Measurements from ENCODE around the gene BEND7.
"Not testable (repeated sequence)": the region's sequence is repeated elsewhere in the genome, so short reads cannot be mapped to it uniquely, and the experiment has no call there.

BEND7 gene

DNA sequence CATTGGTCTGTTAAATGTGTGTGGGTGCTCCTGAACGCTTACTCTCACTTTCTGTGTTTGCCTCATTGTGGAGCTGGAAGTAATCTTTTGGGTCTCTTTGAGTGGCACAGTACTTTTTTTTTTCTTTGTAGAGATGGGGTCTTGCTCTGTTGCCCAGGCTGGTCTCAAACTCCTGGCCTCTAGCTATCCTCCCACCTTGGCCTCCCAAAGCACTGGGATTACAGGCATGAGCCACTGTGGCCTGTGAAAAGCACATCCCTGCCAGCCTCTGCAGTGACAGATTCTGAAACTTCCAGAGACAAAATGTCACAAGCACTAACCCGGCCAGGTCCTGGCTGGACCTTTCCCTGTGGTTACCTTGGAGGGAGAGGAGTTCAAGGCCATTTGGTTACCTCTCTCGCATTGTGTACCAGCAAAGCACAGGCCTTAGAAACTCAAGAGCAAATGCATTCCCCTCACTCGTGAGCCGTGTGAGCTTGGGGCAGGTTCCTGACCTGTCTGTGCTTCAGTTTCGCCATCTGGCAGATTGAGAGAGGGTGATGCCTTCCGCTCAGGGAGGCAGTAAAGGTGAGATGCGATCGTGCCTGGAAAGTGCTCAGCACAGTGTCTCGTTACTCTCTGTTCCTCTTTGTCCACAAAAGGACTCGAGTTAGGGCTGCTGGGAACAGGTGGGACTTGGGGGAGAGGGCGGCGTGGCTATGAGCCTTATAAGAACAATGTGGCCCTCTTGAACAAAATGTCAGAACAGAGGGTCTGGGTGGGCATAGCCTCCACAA, 108.1 kb downstream of the BEND7 start:
- no peak for DNase-seq (ENCODE audit: low read depth)

DNA sequence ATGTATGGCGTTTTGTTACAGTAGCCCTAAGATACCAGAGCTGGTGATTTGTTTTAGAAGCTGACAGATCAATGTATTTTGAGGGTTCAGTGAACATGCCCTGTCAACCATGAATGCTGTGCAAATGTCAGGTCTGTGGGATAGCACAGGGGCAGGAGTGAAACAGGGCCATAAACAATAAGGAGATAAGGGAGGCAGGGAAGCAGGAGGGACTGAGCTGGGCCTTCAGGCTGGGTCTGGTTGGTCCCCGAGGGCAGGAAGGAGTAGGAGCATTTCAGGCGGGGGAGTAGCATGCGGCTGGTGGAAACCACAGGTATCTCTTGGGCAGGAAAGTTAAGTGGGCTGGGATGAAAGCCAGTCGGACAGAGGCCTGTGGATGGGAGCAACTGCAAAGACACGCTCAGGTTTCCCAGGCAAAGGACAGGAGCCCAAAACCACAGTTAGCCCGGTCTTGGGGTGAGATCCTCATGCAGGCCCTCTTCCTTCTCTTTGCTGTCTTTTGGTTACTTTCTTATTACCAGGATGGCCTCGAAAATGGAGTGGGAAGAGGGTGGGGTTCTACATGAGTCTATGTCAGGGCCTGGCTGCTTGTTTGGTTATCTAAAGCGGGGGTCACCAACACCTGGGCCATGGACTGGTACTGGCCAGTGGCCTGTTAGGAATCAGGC, 111.2 kb downstream of the BEND7 start:
- DNase-seq (ENCODE audit: low read depth): no peak

DNA sequence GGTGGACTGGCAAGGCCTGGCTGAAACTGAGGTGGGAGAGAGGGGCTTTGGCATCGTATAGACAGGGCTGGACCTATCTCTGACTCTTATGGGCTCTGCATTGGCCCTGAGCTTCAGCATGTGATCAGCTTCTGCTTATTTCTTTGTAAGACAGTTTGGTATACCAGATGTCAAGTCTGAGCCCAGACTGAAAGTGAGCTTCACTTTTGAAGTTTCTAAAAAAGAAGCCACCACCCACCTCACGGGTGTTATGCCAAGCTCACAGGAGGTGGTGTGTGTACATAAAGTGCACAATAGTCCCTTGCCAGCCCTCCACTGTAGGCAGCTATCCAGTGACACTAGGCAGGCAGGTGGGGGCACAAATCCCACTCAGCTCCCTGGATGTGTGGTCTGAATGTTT, 112.1 kb downstream of the BEND7 start:
- DNase-seq (ENCODE audit: low read depth): no peak

DNA sequence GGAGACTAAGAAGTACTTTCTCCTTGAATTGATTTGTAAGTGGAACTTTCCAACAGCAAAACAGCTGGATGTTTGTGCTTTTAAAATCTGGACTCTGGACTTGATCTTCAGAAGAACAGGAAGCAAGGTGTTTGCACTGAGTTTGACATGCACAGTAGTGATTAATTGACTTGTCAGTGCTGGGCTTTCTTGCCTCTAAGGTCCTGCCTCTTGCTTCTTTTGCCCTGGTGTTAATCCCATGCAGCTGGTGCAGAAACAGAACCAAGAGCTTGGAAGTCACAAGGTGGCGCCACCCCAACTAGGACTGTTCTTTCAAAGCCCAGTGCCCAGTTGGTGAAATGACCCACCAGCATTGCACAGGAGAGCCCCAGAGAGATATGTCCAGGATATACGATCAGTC, 114.0 kb downstream of the BEND7 start:
- DNase-seq (ENCODE audit: low read depth): no peak

DNA sequence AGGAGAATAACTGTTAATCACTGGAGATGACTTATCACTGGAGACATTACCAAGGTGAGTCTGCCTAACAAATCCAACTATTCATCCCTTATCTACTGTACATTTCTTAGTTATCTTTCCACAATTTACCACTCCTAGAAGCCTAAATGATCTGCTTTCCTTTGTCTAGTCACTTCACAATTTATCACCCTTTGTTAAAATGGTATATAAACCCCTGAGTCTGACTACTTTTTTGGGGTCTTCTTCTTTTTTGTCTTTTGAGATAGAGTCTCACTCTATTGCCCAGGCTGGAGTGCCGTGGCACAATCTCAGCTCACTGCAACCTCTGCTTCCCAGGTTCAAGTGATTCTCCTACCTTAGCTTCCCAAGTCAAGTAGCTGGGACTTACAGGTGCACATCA, 114.7 kb downstream of the BEND7 start:
- DNase-seq (ENCODE audit: low read depth): no peak

DNA sequence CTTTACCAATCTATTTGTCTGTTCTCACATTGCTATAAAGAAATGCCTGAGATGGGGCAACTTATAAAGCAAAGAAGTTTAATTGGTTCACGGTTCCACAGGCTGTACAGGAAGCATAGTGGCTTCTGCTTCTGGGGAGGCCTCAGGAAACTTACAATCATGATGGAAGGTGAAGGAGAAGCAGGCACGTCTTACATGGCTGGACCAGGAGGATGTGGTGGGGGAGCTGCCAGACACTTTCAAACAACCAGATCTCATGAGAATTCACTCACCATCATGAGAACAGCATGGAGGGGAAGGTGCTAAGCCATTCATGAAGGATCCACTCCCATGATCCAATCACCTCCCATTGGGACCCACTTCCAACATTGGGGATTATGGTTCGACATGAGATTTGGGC, 115.9 kb downstream of the BEND7 start:
- DNase-seq (ENCODE audit: low read depth): no peak

DNA sequence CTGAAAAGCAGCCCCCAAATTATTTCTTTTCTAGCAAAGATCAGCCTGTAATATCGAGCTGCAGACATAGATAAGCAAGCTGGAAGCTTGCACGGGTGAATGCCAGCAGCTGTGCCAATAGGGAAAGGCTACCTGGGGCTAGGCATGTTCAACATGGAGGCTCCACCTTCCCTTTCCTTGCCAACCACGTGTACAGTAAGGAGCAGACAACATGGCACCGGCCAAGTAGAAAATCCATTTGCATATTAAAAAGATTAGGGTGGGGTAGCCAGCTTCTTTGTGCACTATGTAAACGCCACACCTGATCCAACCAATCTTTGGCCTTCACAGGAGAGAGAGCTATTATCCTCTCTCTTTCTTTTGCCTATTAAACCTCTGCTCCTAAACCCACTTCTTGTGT, 124.0 kb downstream of the BEND7 start:
- no peak for DNase-seq (ENCODE audit: low read depth)

DNA sequence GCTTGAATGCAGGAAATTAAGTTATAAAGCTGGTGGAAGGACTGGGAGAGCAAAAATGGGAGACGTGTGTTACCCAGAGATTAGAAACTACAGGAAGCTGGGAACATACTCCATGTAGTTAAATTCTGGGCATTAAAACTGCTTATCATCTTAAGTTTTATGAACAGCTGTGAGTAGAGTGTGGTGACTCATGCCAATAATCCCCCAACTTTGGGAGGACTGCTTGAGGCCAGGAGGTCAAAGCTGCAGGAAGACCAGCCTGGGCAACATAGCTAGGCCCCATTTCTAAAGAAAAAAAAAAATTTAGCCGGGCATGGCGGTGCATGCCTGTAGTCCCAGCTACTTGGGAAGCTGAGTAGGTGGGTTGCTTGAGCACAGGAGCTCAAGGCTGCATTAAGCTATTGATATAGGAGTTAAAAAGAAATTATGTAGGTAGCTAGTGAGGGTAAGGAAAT, 124.5 kb downstream of the BEND7 start:
- DNase-seq (ENCODE audit: low read depth): no peak

DNA sequence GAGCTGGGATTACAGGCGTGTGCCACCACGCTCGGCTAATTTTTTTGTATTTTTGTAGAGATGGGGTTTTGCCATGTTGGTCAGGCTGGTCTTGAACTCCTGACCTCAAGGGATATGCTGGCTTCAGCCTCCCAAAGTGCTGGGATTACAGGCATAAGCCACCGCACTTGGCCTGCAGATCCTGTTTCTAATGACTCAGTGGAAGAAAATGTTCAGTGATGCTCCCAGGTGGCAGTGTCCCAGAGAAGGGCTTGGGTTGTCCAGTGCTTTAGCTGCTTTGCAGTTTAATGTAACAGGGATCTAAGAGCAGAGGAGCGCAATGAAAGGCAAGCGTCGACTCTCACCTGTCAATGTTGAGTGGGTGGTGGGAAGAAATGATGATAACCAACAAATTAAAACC, 125.4 kb downstream of the BEND7 start:
- DNase-seq (ENCODE audit: low read depth): not testable (repeated sequence)

DNA sequence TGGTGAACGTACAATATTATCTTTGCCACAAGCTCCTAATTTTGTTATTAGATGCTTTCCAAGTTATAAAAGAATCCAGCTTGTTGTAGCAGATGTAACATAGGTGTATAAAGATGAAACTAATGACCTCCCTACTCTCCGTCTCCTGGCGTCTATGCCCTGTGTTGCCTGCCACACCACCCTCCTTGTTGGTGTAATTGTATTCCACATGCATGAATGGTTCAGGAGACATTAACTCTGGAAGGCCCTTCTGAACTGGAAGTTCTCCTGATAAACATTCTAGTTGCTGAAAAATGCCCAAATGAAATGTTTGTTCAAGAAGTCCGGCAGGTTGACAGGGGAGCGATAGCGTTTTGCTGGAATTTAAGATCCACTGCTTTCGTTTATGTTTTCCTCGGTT, 126.8 kb downstream of the BEND7 start:
- no peak for DNase-seq (ENCODE audit: low read depth)

DNA sequence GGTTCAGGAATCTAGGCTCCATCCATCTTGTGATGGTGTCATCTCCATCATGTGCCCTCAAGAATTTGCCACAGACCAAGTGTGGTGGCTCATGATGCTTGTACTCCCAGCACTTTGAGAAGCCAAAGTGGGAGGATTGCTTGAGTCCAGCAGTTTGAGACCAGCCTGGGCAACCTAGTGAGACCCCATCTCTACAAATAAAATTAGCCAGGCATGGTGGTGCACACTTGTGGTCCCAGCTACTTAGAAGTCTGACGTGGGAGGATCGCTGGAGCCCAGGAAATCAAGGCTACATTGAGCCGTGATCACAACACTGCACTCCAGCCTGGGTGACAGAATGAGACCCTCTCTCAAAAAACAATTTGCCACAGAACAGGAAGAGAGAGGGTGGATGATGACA, 127.7 kb downstream of the BEND7 start:
- no peak for DNase-seq (ENCODE audit: low read depth)

DNA sequence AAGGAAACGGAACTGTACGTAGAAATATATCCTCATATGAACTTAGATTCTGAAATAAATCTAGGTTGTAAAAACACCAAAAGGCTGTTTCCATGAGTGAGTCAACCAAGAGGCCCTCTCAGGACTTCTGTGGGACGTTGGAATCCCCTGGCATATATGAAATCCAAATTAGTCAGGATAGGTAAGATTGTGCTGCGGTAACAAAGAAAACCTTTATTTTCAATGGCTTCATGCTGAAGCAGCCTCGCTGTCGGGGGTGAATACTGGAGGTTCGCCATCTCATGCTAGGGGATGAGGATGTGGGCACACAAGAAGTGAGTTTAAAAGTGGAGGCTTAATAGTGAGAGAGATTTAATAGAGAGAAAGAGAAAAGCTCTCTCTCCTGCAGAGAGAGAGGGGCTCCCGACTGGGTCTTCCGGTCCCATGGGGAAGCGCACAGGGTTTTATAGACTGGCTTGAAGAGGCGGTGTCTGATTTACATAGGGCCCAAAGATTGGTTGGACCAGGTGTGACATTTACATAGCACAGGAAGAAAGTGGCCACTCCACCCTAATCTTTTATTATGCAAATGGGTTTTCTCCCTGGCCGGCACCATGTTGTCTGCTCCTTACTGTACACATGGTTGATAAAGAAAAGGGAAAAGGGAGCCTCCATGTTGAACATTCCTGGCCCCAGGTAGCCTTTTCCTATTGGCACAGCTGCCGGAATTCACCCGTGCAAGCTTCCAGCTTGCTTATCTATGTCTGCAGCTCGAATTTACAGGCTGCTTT, 128.4 kb downstream of the BEND7 start:
- DNase-seq (ENCODE audit: low read depth): no peak

DNA sequence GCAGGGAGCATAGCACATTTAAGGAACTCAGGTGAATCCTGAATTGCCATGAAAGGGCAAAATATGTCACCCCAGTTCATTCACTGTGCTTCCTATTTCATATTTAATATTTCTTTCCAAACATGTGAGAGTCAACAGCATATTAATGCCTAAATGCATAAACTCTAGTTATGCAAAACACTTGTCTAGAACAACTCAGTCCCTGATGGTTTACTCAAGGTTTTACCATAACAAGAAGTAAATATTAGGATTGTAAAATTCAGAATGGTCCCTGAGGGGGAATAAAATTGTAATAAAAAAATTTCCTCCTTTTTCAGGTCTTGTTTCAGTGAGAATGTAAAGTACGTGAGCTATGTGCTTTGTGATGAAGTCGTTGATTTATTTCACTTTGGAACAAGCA, 129.1 kb downstream of the BEND7 start:
- no peak for DNase-seq (ENCODE audit: low read depth)

DNA sequence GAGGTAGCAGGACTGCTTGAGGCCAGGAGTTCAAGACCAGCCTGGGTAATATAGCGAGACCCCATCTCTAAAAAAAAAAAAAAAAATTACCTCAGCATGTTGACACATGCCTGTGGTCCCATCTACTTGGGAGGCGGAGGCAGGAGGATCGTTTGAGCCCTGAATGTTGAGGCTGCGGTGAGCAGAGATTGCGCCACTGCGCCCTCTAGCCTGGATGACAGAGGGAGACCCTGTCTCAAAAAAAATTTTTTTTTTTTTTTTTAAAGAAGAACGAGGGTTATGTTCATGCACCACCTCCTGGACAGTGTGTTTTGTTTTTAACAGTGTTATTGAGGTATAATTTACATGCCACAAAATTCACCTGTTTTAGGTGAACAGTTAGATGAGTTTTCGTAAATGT, 129.6 kb downstream of the BEND7 start:
- DNase-seq (ENCODE audit: low read depth): no peak

DNA sequence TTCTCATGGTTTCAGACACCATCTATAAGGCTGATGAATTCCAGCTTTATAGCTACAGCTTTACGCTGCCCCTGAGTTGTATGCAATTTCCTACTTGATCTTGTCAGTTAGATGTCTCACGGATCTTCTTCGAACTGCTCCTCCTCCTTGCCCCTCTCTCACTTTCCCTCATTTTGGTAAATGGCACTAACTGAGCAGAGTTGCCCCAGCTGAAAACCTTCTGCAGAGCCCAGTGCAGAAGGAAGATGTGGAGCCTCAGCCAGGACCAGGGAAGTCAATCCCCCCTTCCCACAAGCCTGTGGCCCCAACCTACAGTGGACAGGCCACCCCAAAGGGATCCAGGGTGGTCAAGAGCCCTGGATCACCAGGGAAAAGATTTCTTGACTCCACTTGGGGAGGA, 131.8 kb downstream of the BEND7 start:
- no peak for DNase-seq (ENCODE audit: low read depth)

DNA sequence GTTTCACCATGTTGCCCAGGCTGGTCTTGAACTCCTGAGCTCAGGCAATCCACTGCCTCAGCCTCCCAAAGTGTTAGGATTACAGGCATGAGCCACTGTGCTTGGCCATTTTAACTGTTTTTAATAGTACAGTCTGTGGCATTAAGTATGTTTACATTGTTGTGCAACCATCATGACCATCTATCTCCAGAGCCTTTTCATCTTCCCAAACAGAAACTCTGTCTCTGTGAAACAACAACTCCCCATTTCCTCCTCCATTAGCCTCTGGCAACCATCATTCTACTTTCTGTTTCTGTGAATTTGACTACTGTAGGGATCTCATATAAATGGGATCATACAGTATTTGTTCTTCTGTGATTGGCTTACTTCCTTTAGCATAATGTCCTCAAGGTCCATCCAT, 132.4 kb downstream of the BEND7 start:
- no peak for DNase-seq (ENCODE audit: low read depth)

DNA sequence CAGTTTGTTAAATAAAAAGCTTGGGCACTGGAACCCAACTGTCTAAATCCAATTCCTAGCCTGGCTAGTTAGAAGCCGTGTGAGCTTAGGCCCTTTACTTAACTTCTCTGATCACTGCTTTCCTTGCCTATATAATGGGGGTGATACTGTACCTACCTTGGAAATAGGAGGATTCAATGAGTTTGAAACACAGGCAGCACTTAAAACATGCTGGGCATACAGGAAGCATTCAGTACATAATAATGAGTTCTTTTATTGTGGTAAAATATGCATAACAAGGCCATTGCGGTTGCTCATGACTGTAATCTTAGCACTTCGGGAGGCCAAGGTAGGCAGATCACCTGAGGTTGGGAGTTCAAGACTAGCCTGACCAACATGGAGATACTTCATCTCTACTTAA, 133.3 kb downstream of the BEND7 start:
- DNase-seq (ENCODE audit: low read depth): no peak

DNA sequence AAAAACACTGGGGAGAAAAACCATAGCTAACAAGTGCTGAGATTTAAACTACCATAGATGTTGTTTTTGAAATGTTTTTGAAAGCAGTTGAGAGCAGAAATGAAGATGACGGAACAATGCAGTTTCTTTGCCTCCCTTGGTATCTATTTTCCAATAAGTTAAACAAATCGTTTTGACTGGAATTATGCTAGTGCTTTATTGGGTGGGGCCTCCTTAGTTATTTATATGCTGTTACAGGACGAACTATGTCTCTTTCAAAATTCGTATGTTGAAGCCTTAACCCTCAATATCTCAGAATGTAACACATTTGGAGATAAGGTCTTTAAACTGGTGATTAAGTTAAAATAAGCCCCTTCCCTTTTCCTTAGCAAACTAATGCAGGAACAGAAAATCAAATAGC, 135.2 kb downstream of the BEND7 start:
- DNase-seq (ENCODE audit: low read depth): no peak

DNA sequence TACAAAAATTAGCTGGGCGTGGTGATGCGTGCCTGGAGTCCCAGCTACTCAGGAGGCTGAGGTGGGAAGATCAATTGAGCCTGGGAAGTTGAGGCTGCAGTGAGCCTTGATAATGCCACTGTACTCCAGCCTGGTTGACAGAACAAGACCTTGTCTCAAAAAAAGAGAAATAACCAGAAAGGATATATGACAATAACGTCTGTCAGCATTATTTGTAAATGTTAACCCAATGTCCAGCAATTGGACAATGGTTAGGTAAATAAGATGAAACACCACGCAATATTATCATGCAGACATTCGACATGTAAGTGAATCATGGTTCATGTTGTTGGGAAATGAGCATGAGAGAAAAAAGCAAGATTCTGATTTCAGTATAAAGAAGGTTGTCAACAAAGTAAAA, 136.1 kb downstream of the BEND7 start:
- no peak for DNase-seq (ENCODE audit: low read depth)

Measured in stimulated activated CD8-positive, alpha-beta memory T cell treated with anti-CD3 and anti-CD28 coated beads, Interleukin-12 subunit alpha, Interleukin-12 subunit beta, amount 100 ng/mL, for 1 hour (primary cell).